ENCODE data around the gene NTM.

NTM gene

DNA sequence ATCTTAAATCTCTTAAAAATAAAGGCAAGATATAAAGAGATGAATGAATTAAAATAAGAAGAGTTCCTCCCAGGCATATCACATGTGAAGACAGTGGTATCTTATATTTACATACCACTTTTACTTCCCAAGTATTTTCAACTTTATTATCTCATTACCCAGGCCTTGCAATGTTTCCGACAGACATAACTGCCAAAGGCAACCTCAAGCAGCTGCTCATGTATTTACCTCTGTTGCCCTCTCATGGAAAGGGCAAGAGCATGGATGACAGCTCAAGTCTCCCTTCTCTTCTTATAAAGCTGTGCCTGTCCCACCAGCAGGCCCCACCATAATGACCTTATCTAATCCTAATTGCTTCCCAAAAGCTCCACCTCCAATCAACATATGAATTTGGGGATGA lies 894.2 kb downstream of the NTM start:
- no peak overlapping the region for H2AFZ ChIP-seq (ENCODE audit: low read length)
- no peak overlapping the region for H3K4me2 ChIP-seq (ENCODE audit: low read depth, low read length, poor library complexity, severe bottlenecking)
- H3K36me3 ChIP-seq (ENCODE audit: insufficient read depth, low read length), result no peaks in the 10 kb centered on the region
- no peaks in the 10 kb centered on the region for H3K9me2 ChIP-seq (replicated peaks; ENCODE audit: low read depth, low read length)
- no peaks in the 10 kb centered on the region for H3F3A ChIP-seq (ENCODE audit: low read depth)
- H3K4me3 ChIP-seq (ENCODE audit: low read length, poor library complexity, severe bottlenecking), result no peak overlapping the region
- H3K79me2 ChIP-seq (ENCODE audit: insufficient read depth, low read length), result no peaks in the 10 kb centered on the region
- no peaks in the 10 kb centered on the region for H3K27me3 ChIP-seq (ENCODE audit: insufficient read depth, low read length, poor library complexity, severe bottlenecking)
- H3K9me3 ChIP-seq (ENCODE audit: insufficient read depth, low read depth, low read length), result no peaks in the 10 kb centered on the region; the same call in 1 of the 2 replicates
- no peaks in the 10 kb centered on the region for H4K20me1 ChIP-seq (ENCODE audit: insufficient read depth, low read length, poor library complexity, severe bottlenecking)
- TF ChIP-seq CTCF (conservative IDR thresholded peaks at IDR 0.05; ENCODE audit: low read length), result no peak
- TF ChIP-seq EZH2phosphoT487 (IDR thresholded peaks at IDR 0.05; ENCODE audit: borderline replicate concordance), result no peak
- H3K9ac ChIP-seq (ENCODE audit: low read depth, low read length, poor library complexity, severe bottlenecking), result no peak overlapping the region
- H3K4me1 ChIP-seq (ENCODE audit: insufficient read depth, low read length, poor library complexity, severe bottlenecking), result no peaks in the 10 kb centered on the region

- Histone ChIP-seq H3K4me3 (ENCODE audit: low read length, poor library complexity, severe bottlenecking) (no peak overlapping the region), H3K79me2 (ENCODE audit: insufficient read depth, low read length) (no peaks in the 10 kb centered on the region), H2AFZ (ENCODE audit: low read length) (no peak overlapping the region)
Measured at GRCh38 chr11:132278801-132279574, 908.6 kb downstream of the NTM start.

DNA sequence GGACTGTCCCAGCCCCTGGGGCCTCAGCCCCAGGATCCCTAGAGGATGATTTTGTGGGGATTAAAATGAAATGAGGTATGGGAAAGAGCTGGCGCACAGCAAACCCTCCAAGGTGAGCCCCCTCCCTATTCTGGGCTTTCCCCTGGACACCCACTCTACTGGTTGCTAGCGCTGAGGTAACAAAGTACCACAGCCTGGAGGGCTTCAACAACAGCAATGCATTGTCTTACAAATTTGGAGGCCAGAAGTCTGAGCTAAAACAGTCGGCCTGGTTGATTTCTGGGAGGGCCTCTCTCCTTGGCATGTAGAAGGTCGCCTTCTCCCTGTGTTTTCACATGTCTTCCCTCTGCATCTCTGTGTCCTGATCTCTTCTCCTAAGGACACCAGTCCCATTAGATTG lies 913.6 kb downstream of the NTM start:
- TF ChIP-seq EZH2phosphoT487 (IDR thresholded peaks at IDR 0.05; ENCODE audit: borderline replicate concordance), result no peak
- no peak for TF ChIP-seq CTCF (conservative IDR thresholded peaks at IDR 0.05; ENCODE audit: low read length)

More at GRCh38 chr11:132278801-132279574, 908.6 kb downstream of the NTM start:
- H3K9me3 ChIP-seq (ENCODE audit: insufficient read depth, low read depth, low read length), result no peaks in the 10 kb centered on the region
- H3K4me1 ChIP-seq (ENCODE audit: insufficient read depth, low read length, poor library complexity, severe bottlenecking), result no peaks in the 10 kb centered on the region
- H3K9ac ChIP-seq (ENCODE audit: low read depth, low read length, poor library complexity, severe bottlenecking), result no peak overlapping the region
- no peaks in the 10 kb centered on the region for H3F3A ChIP-seq (ENCODE audit: low read depth)
- H3K4me2 ChIP-seq (ENCODE audit: low read depth, low read length, poor library complexity, severe bottlenecking), result no peak overlapping the region
- TF ChIP-seq EZH2phosphoT487 (IDR thresholded peaks at IDR 0.05; ENCODE audit: borderline replicate concordance) (no peak), CTCF (conservative IDR thresholded peaks at IDR 0.05; ENCODE audit: low read length) (peak; percentile 54)
- no peaks in the 10 kb centered on the region for H3K36me3 ChIP-seq (ENCODE audit: insufficient read depth, low read length)
- H3K9me2 ChIP-seq (replicated peaks; ENCODE audit: low read depth, low read length), result no peaks in the 10 kb centered on the region; the same call in 1 of the 2 replicates
- no peaks in the 10 kb centered on the region for H3K27me3 ChIP-seq (ENCODE audit: insufficient read depth, low read length, poor library complexity, severe bottlenecking)
- no peaks in the 10 kb centered on the region for H4K20me1 ChIP-seq (ENCODE audit: insufficient read depth, low read length, poor library complexity, severe bottlenecking)

More for the DNA sequence above, 913.6 kb downstream of the NTM start:
- H3K4me2 ChIP-seq (ENCODE audit: low read depth, low read length, poor library complexity, severe bottlenecking), result no peak overlapping the region
- no peaks in the 10 kb centered on the region for H3K9me3 ChIP-seq (ENCODE audit: insufficient read depth, low read depth, low read length)
- H3K27me3 ChIP-seq (ENCODE audit: insufficient read depth, low read length, poor library complexity, severe bottlenecking), result no peaks in the 10 kb centered on the region
- no peaks in the 10 kb centered on the region for H3K9me2 ChIP-seq (replicated peaks; ENCODE audit: low read depth, low read length)
- no peak overlapping the region for H2AFZ ChIP-seq (ENCODE audit: low read length)
- no peaks in the 10 kb centered on the region for H4K20me1 ChIP-seq (ENCODE audit: insufficient read depth, low read length, poor library complexity, severe bottlenecking)
- H3K4me3 ChIP-seq (ENCODE audit: low read length, poor library complexity, severe bottlenecking), result no peak overlapping the region
- H3K4me1 ChIP-seq (ENCODE audit: insufficient read depth, low read length, poor library complexity, severe bottlenecking), result no peaks in the 10 kb centered on the region
- no peaks in the 10 kb centered on the region for H3K79me2 ChIP-seq (ENCODE audit: insufficient read depth, low read length)
- no peaks in the 10 kb centered on the region for H3K36me3 ChIP-seq (ENCODE audit: insufficient read depth, low read length)
- H3K9ac ChIP-seq (ENCODE audit: low read depth, low read length, poor library complexity, severe bottlenecking), result no peak overlapping the region
- H3F3A ChIP-seq (ENCODE audit: low read depth), result no peaks in the 10 kb centered on the region

Data from Loucy (cell line).